BE2C (cell line): ENCODE measurements around the gene JAZF1.

Experiments used
- DNase-seq: peaks from one replicate; pipeline ENCODE4 v3.0.0-alpha.2; 2020
- H3K27me3 ChIP-seq: fragments of 250-450 bp; sonication (Bioruptor Pico); 2 replicates; pipeline ENCODE4 v1.5.1; 2020; ENCODE audit warnings: mild to moderate bottlenecking
- H3K36me3 ChIP-seq: fragments of 250-450 bp; sonication (Bioruptor Pico); 2 replicates; pipeline ENCODE4 v1.5.1; 2020; ENCODE audit warnings: mild to moderate bottlenecking
- H3K4me1 ChIP-seq: fragments of 250-450 bp; sonication (Bioruptor Pico); 2 replicates; pipeline ENCODE4 v1.5.1; 2020
- H3K4me3 ChIP-seq: 2 replicates; pipeline ENCODE4 v1.5.1; 2011; ENCODE audit warnings: low read depth, low read length
- H3K9me3 ChIP-seq: fragments of 250-450 bp; sonication (Bioruptor Pico); 2 replicates; pipeline ENCODE4 v1.5.1; 2020
- TF ChIP-seq, protein P1 (sequence below): IDR thresholded peaks from 2 replicates; pipeline ENCODE4 v1.5.1; 2012; ENCODE audit warnings: mild to moderate bottlenecking, low read depth, low read length

The JAZF1 gene

DNA sequence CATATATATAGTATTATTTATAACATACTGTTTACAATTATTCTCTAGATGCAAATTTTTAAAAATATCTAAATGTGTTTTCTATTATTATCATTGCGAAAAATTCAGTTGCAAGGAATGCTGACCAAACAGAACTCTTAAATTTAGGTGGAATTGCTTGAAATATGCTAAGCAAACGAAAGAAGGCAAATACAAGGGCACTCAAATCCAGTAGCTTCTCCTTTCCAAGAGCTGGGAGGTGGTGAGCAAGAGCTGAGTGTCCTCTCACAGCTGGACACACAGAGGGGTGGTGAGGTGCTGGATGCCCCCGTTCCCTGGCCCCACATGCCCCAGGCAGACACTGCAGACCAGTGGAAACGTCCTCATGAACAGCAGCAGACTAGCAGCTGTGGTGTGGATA, 274.6 kb downstream of the JAZF1 start:
- Histone ChIP-seq H3K9me3 (no peaks in the 10 kb centered on the region), H3K36me3 (peaks cover 3% of the 10 kb centered on the region), H3K4me3 (no peak overlapping the region), H3K27me3 (no peaks in the 10 kb centered on the region), H3K4me1 (peaks cover 4% of the 10 kb centered on the region; the same call in 1 of the 2 replicates)
- TF ChIP-seq, protein P1, sequence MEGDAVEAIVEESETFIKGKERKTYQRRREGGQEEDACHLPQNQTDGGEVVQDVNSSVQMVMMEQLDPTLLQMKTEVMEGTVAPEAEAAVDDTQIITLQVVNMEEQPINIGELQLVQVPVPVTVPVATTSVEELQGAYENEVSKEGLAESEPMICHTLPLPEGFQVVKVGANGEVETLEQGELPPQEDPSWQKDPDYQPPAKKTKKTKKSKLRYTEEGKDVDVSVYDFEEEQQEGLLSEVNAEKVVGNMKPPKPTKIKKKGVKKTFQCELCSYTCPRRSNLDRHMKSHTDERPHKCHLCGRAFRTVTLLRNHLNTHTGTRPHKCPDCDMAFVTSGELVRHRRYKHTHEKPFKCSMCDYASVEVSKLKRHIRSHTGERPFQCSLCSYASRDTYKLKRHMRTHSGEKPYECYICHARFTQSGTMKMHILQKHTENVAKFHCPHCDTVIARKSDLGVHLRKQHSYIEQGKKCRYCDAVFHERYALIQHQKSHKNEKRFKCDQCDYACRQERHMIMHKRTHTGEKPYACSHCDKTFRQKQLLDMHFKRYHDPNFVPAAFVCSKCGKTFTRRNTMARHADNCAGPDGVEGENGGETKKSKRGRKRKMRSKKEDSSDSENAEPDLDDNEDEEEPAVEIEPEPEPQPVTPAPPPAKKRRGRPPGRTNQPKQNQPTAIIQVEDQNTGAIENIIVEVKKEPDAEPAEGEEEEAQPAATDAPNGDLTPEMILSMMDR = no peak
- DNase-seq = no peak

DNA sequence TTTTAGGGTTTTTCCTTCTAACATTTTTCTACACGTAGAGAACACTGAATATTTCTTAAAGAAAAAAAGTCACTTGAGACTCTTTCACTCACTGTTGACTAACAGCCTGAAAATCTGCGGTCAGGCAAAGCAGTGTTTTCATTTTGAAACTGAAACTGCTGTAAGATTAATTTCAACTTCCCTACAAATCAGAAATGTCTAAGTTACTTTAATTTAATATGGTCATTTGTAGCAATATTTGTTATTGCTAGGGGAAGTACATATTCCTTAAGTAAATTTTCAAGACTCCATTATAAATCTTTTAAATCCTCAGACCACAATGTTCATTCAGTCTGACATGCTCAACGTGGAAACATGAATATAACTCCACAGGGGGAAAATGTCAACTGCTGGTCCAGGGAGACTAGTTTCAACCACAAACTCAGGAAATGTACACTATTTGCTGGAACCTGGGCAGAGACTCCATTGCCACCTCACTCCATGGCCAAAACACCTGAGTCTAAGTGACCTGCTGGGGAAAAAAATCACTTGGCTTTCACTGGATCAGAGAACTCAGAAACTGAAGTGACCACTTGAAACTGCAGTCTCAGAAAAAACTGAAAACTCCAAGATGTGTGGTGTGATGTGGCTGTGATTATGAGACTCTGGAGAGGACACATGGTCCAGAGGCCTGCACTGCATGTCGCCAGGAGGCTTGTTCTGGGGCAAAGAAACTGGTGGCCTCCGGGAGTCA, 279.4 kb downstream of the JAZF1 start:
- Histone ChIP-seq H3K4me1 (no peaks in the 10 kb centered on the region), H3K36me3 (peaks cover 3% of the 10 kb centered on the region), H3K9me3 (no peaks in the 10 kb centered on the region), H3K27me3 (no peaks in the 10 kb centered on the region), H3K4me3 (no peak overlapping the region)
- DNase-seq = no peak
- TF ChIP-seq, protein P1 = no peak

DNA sequence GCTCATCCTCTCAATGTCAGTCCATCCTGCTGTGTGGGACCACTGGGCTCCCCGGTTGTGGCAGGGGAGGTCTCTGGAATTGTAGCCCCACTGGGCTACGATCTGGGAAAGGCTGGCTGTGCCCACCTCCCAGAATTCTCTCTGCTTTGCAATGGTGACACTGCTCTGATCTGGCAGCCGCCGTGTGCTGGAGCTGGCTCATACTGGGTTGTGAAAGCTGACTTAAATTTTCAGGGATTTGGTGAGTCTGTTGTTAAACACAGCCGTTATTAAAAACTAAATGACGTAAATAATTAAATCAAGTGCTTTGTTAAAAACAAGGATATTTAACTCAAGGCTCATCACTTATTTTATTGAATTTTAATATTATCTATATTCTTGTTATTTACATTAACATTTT, 280.6 kb downstream of the JAZF1 start:
- Histone ChIP-seq H3K4me3 (no peak overlapping the region), H3K36me3 (peaks cover 3% of the 10 kb centered on the region), H3K9me3 (no peaks in the 10 kb centered on the region), H3K27me3 (no peaks in the 10 kb centered on the region), H3K4me1 (no peaks in the 10 kb centered on the region)
- DNase-seq = no peak
- TF ChIP-seq, protein P1 = no peak

DNA sequence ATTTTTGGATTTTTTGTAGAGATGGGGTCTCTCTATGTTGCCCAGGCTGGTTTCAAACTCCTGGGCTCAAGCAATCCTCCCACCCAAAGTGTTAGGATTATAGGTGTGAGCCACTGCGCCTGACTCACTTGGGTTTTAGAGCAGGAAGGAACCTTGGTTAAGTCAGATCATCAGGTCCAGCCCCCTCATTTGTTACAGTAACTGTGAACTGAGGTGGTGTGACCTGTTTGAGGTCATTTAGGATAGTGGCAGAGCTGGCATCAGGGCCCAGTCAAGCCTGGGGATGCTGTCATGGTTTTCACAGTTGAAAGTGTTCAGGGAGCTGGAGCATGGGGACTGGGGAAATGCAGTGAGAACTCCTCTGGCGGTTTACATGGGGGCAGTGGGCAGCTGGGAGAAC, 281.0 kb downstream of the JAZF1 start:
- no peaks in the 10 kb centered on the region for H3K9me3 ChIP-seq
- H3K4me1 ChIP-seq = no peaks in the 10 kb centered on the region
- no peak for DNase-seq
- TF ChIP-seq, protein P1 = no peak
- H3K36me3 ChIP-seq = peaks cover 3% of the 10 kb centered on the region
- no peaks in the 10 kb centered on the region for H3K27me3 ChIP-seq
- no peak overlapping the region for H3K4me3 ChIP-seq

DNA sequence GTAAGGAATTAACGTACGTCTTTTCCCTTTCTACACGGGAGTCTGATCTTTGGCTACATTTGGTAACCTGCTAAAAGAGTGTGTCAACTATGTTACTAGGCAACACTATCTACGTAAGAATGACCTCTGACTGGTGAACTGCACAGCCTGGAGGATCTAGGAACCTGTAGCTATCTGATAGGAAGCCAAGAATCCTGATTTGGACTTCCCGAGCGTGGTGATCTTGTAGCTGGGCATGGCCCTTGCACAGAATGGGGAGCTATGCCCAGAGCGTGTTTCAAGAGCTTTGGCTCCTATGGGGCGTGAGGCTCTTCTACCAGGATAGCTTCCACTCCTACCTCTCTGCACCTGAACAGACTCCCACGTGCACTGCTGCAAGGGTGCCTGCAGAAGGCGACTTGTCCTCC, 283.2 kb downstream of the JAZF1 start:
- Histone ChIP-seq H3K9me3 (no peaks in the 10 kb centered on the region), H3K4me1 (no peaks in the 10 kb centered on the region), H3K4me3 (no peak overlapping the region), H3K27me3 (no peaks in the 10 kb centered on the region), H3K36me3 (peaks cover 4% of the 10 kb centered on the region; the same call in 1 of the 2 replicates)
- DNase-seq = no peak
- TF ChIP-seq, protein P1 = no peak

DNA sequence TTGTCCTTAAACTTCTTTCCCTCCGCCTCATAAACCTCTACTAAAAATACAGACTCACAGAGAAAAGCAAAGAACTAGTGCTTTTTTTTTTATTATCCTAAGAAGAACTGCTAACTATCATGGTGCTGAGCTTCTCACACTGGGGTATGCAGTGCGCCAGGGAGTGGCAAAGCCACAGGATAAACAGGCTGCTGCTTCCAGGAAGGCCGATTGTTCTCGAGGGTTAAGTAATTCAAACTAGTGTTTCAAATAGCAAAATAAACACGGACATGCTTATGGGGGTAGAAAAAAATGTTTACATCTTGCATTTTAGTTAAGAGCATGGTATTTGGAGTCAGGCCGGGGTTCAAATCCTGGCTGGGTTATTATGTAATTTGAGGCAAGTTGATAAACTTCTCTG, 283.6 kb downstream of the JAZF1 start:
- Histone ChIP-seq H3K9me3 (no peaks in the 10 kb centered on the region), H3K4me3 (no peak overlapping the region), H3K4me1 (no peaks in the 10 kb centered on the region), H3K36me3 (peaks cover 4% of the 10 kb centered on the region; the same call in 1 of the 2 replicates), H3K27me3 (no peaks in the 10 kb centered on the region)
- no peak for DNase-seq
- TF ChIP-seq, protein P1 = no peak
